HT1080 (cell line): ENCODE data around the gene TCEANC2. TPM values are rescaled to one million over a fixed set of nuclear protein-coding genes. Genes with fewer than 3 reads are reported as not detected.
"Not testable (repeated sequence)": the region's sequence is repeated elsewhere in the genome, so short reads cannot be mapped to it uniquely, and the experiment has no call there.

Source experiments
- DNase-seq: peaks from one replicate; pipeline ENCODE4 v3.0.0-alpha.2; 2015; ENCODE audit warnings: low read depth
- total RNA-seq: library from RNA; depleted of rRNA; stranded (reverse); fragments of >200 nt; shearing (Covaris generic); gene quantifications from 2 replicates; pipeline ENCODE4 v1.2.3, GENCODE V29; 2014

Gene TCEANC2
- total RNA-seq, 1 experiment from 2014 or later, result 6.1 TPM

DNA sequence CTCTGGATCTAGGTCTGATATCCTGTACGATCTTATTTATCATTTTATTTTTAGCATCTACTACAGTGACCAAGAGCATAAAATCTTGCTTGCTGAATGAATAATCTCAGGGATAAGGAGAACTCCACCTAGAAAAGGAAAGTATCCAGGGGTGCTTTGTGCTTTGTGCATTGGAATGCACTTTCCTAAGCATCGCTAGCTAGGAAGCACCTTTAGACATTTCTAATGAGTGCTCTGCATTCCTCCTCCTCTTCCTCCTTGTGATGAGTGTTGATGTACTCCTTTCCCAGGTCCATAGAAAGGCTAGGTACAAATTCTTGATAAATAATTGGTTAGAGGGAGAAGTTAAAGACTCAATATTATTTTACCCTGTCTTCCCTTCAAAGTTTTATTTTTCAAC is 31.4 kb downstream of the TCEANC2 start:
- DNase-seq, result no peak

DNA sequence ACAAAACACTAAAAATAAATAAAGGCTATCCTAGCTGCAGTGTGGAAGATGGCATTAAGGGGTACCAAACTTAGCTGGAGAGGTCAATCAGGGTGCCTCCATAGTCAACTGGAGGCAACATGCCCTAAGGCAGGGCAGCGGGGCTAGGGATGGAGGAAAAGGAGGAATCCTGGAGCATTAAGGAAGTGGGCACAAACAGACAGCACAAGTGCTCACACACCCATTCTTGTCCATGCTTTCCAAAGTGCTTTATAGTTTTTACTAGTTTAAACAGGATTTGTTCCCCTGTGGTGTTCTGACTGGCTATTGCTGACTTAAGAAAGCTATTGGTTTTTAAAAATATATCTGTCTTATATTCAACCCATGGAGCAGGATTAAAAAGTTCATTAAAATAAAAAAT is 33.3 kb downstream of the TCEANC2 start:
- DNase-seq, result no peak

DNA sequence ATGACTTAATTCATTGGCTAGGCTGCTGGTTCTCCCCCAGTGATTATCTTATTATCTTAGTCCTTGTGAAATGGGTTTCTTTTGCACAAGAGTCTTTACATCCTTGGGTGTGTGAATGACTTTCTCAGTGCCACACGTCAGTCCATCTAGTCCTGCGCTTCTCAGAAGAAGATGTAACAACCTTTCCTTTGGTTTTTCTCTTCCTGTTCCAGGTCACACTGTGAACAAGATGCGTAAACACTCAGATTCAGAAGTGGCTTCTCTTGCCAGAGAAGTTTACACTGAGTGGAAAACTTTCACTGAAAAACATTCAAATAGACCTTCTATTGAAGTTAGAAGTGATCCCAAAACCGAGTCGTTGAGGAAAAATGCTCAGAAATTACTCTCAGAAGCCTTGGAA is 35.0 kb downstream of the TCEANC2 start:
- no peak for DNase-seq

GRCh38 chr1:54091666-54092065 is 38.3 kb downstream of the TCEANC2 start:
- no peak for DNase-seq

DNA sequence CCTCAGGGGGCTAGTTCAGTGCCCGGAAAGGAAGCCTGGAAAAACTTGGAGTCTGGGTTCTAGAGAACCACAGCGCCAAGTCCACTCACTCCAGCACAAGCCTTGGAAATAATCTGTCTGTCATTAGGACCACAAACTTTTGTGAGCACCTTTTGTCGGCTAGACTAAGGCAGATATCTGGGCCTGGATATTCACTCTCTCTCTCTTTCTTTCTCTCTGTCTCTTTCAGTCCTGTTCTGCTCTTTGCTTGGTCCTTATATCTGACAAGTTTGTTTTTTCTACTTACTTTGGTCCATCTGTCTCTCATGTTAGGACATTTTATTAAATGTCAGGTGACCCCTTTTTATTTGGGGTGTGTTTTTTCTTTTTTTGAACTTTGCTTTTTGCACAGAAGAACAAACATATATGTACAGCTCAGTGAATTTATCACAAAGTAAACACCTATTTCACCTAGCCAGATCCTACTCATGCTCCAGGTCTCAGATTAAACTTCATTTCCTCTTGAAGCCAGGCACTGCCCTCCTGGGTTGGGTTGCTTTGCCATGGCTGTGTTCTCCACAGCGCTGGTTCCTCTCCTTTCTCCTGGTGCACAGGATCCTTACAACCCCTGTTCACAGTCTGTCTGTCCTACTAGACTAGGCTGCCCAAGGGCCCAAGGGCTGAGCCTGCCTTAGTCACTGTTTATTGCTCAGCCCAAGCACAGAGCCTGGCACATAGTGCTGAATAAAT is 40.8 kb downstream of the TCEANC2 start:
- DNase-seq, result no peak

GRCh38 chr1:54094730-54095105 is 41.3 kb downstream of the TCEANC2 start:
- not testable (repeated sequence) for DNase-seq

GRCh38 chr1:54095546-54096226 is 42.3 kb downstream of the TCEANC2 start:
- no peak for DNase-seq

GRCh38 chr1:54096227-54096876 is 42.9 kb downstream of the TCEANC2 start:
- no peak for DNase-seq

GRCh38 chr1:54096877-54097240 is 43.5 kb downstream of the TCEANC2 start:
- no peak for DNase-seq

GRCh38 chr1:54099061-54099610 is 45.7 kb downstream of the TCEANC2 start:
- no peak for DNase-seq

- no peak for DNase-seq
These were observed 47.1 kb downstream of the TCEANC2 start for GRCh38 chr1:54100500-54100899.

DNA sequence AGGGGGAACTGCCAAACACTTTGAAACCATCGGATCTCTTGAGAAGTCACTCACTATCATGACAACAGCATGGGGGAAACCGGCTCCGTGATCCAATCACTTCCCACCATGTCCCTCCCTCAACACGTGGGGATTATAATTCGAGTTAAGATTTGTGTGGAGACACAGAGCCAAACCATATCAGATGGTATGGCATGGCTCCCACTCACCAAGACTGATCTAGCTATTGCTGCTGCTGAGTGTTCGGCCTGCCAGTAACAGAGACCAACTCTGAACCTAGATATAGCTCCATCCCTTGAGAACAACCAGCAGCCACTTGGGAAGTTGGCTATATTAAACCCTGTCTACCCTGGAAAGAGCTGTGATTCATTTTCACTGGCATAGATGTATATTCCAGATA is 50.0 kb downstream of the TCEANC2 start:
- no peak for DNase-seq

- DNase-seq, result not testable (repeated sequence)
These were observed 51.2 kb downstream of the TCEANC2 start for GRCh38 chr1:54104613-54105012.

- no peak for DNase-seq
These were observed 51.7 kb downstream of the TCEANC2 start for GRCh38 chr1:54105080-54105479.

- no peak for DNase-seq
These were observed 52.4 kb downstream of the TCEANC2 start for GRCh38 chr1:54105736-54106269.

DNA sequence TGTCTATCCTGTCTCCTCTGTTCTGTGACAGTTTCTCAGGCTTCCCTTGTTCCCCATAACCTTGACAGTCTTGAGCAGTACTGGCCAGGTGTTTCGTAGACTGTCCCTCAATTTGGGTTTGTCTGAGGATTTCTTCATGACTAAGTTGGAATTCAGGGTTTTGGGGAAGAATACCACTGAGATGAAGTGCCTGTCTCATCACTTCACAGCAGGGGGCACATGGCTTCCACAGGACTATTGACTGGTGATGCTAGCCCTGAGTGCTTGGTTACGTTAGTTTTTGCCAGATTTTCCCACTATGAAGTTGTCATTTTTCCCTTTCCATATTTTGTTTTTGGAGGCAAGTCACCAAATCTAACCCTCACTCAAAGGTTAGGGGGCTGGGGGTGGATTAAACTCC is 53.7 kb downstream of the TCEANC2 start:
- peak; percentile 36 for DNase-seq

- DNase-seq, result no peak
These were observed 54.7 kb downstream of the TCEANC2 start for GRCh38 chr1:54108156-54108555.

- DNase-seq, result no peak
These were observed 56.0 kb downstream of the TCEANC2 start for GRCh38 chr1:54109129-54110090.

- DNase-seq, result no peak
These were observed 57.6 kb downstream of the TCEANC2 start for GRCh38 chr1:54110996-54111395.

DNA sequence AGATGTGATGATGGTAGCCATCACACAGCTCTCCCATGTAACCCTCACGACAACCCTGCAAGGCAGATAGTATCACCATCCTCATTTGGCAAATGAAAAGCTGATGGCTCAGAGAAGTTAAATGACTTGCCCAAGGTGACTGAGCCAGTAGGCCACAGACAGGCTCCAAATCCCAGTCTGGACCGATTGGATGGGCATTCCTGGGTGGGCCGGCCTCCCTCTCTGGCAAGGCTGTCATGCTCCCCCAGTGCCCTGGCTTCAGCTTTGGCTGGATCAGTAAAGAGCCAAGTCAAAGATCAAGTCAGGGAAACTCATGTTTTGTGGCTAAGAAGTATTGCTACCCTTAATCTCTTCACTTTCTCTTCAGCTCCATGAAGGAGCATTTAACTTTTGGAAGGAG is 58.2 kb downstream of the TCEANC2 start:
- DNase-seq, result no peak

DNA sequence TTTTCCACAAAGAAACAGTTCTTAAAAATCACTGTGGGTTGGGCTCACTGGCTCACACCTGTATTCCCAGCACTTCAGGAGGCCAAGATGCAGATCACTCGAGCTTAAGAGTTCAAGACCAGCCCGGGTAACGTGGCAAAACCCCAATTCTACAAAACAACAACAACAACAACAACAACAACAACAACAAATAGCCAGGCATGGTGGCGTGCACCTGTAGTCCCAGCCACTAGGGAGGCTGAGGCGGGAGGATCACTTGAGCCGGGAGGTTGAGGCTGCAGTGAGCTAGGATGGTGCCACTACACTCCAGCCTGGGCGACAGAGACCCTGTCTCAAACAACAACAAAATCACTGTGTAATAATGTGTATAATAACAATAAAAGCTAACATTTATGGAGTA is 58.6 kb downstream of the TCEANC2 start:
- DNase-seq, result no peak
